Breast epithelium (tissue), 4 donors: ENCODE data around the gene CLASP1. TPM values are rescaled to one million over a fixed set of nuclear protein-coding genes. Genes with fewer than 3 reads are reported as not detected.
A peak's percentile ranks its signal among the peaks of the same experiment; 100 is the strongest.

Experiments
- DNase-seq, 2 donors: peaks; one replicate each; pipeline ENCODE4 v3.0.0-alpha.2; 2019; ENCODE audit warnings: low spot score in 2 of 2
- H3K27ac ChIP-seq, 2 donors: fragments of 200-600 bp; sonication (generic) in 1 of 2; one replicate each; pipeline ENCODE4 v1.5.1; 2016 to 2019; ENCODE audit warnings: mild to moderate bottlenecking in 1 of 2
- H3K27me3 ChIP-seq, 2 donors: fragments of 200-600 bp; sonication (generic) in 1 of 2; one replicate each; pipeline versions ENCODE4 v1.5.1 to v1.6.0; 2017 to 2019; ENCODE audit warnings: control low read depth in 1 of 2, mild to moderate bottlenecking in 1 of 2
- H3K36me3 ChIP-seq: fragments of 200-600 bp; one replicate; pipeline ENCODE4 v1.5.1; 2019
- H3K4me1 ChIP-seq, 2 donors: fragments of 200-600 bp; sonication (generic); one replicate each; pipeline ENCODE4 v1.5.1; 2016 to 2019; ENCODE audit warnings: control low read depth in 1 of 2
- H3K4me3 ChIP-seq, 3 donors: fragments of 200-600 bp; sonication (generic); 1 replicate in 2 of 3; 2 replicates in 1 of 3; pipeline ENCODE4 v1.5.1; 2016 to 2019; ENCODE audit warnings: mild to moderate bottlenecking in 3 of 3, moderate library complexity in 2 of 3
- H3K9me3 ChIP-seq, 2 donors: fragments of 200-600 bp; sonication (generic) in 1 of 2; one replicate each; pipeline ENCODE4 v1.5.1; 2016 to 2019; ENCODE audit warnings: control low read depth in 1 of 2
- CTCF ChIP-seq, 3 donors: fragments of 450-650 bp; IDR thresholded peaks; one replicate each; pipeline ENCODE4 v1.5.1; 2016 to 2017; ENCODE audit warnings: antibody characterized with exemption in 3 of 3, mild to moderate bottlenecking in 3 of 3, moderate library complexity in 3 of 3
- POLR2A ChIP-seq: fragments of 450-650 bp; IDR thresholded peaks from one replicate; pipeline ENCODE4 v1.6.1; 2016; ENCODE audit warnings: antibody characterized with exemption, mild to moderate bottlenecking, moderate library complexity
- POLR2AphosphoS5 ChIP-seq, 3 donors: sonication (generic); formaldehyde crosslinking; IDR thresholded peaks; one replicate each; pipeline ENCODE4 v1.6.1; 2017; ENCODE audit warnings: antibody characterized with exemption in 3 of 3
- intact Hi-C: fragments of 100-400 bp; cut with DNase I; formaldehyde crosslinking; loops from one replicate; pipeline ENCODE4 v1.15.1; 2023; ENCODE audit warnings: low total_unique reads
- total RNA-seq, 3 donors: library from RNA; depleted of rRNA; stranded (reverse); fragments of >200 nt; gene quantifications; one replicate each; pipeline ENCODE4 v1.1.0, GENCODE V29; 2016

CLASP1 gene
- total RNA-seq, 3 donors from 2014 or later = 80.3 to 106 (median 98.7) TPM

DNA sequence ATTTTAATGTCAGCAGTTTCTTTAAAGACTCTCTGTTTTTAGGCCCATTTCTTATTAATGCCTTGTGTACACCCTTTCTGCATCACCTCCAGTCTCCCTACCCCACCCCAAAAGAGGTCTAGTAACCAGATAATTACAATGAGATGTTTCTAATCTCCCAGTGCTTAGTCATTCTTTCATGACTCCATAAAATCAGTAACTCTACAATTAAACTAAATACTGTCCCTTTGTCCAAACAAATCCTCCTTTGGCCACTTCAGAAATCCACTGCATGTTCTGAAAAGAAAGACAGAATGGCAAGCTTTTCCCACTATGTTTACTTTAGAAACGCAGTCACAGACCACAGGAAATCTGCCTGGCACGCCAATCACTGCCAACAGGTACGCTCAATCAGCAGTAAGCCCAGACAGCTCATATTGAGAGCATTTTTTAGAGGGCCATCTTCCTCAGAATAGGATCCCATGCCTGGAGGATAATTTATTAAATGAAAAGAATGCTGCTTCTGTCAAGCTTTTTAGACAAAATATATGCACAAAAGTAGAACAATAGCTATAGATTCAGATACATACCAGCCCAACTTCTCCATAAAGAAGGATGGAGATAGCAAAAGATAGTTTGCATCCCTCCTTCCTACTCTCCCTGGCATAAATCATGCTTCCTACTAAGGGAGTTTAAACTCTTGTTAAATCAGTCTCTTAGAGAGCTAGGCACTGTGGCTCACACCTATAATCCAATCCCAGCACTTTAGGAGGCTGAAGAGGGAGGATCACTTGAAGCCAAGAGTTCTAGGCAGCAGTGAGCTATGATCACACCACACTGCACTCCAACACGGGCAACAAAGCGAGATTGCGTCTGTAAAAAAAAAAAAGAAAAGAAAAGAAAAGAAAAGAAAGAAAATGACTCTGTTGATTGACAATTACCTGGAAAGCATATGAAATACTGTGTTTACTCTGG, 14.6 kb downstream of the CLASP1 start:
- Histone ChIP-seq H3K4me3 (no peak overlapping the region), H3K9me3 (no peaks in the 10 kb centered on the region), H3K36me3 (no peaks in the 10 kb centered on the region), H3K27ac (peak overlapping the region in 1 of 2 donors; percentile 14), H3K4me1 (no peaks in the 10 kb centered on the region), H3K27me3 (no peaks in the 10 kb centered on the region)
- DNase-seq = no peak
- intact Hi-C loops = no loop called here
- TF ChIP-seq CTCF (IDR thresholded peaks at IDR 0.05) = no peak
- TF ChIP-seq POLR2AphosphoS5 (IDR thresholded peaks at IDR 0.05) = no peak

DNA sequence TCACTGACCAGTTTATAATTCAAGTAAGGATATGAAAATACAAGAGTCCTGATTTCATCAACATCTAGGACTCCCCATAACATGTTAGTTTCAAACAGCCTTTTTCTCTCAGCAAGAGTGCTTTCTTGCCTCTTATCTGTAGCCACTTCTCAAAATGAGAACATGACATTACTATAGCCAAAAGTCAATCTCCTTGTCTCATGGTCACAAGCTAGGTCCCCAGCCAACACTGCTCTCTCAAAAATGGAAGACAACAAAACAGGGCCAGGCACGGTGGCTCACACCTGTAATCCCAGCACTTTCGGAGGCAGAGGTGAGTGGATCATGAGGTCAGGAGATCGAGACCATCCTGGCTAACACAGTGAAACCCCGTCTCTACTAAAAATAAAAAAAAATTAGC, 15.8 kb downstream of the CLASP1 start:
- Histone ChIP-seq H3K4me3 (no peak overlapping the region), H3K4me1 (no peaks in the 10 kb centered on the region), H3K27me3 (no peaks in the 10 kb centered on the region), H3K36me3 (no peaks in the 10 kb centered on the region), H3K27ac (no peak overlapping the region), H3K9me3 (no peaks in the 10 kb centered on the region)
- no peak for DNase-seq
- TF ChIP-seq POLR2A (no peak), CTCF (IDR thresholded peaks at IDR 0.05) (no peak), POLR2AphosphoS5 (IDR thresholded peaks at IDR 0.05) (no peak)
- intact Hi-C loops = no loop called here

DNA sequence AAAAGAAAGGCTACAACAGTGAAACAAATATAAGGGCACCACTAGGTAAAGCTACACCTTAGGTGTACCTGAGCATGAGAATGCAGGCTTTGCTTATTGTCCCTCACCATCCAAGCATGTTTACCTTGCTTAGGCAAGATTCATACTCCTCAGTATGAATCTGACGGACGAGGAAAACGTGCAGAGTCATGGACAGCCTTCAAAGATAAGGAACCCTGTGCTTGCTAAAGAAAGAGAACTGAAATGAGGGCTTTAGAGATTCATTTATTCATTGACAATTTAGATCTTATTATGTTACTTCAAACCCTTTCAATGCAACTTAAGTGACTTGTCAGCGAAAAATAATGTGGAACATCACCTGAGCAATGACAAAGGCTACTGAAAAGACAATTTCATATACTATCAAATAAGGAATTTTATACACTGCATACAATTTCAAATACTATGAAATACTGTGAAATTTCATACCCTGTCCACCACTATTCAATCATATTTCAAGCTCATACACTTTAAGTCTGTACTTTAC, 21.7 kb downstream of the CLASP1 start:
- Histone ChIP-seq H3K9me3 (peaks cover 0 to 5% of the 10 kb centered on the region in 2 donors), H3K27me3 (no peaks in the 10 kb centered on the region), H3K4me1 (no peaks in the 10 kb centered on the region), H3K4me3 (no peak overlapping the region), H3K36me3 (no peaks in the 10 kb centered on the region), H3K27ac (peak overlapping the region in 1 of 2 donors; percentile 21)
- TF ChIP-seq POLR2AphosphoS5 (IDR thresholded peaks at IDR 0.05) (no peak), CTCF (IDR thresholded peaks at IDR 0.05) (no peak), POLR2A (no peak)
- no peak for DNase-seq
- intact Hi-C loops = no loop called here

GRCh38 chr2:121626777-121627524, 22.3 kb downstream of the CLASP1 start:
- H3K27me3 ChIP-seq = no peaks in the 10 kb centered on the region
- DNase-seq = peak in 1 of 2 donors; percentile 31
- no peaks in the 10 kb centered on the region for H3K36me3 ChIP-seq
- H3K4me1 ChIP-seq = no peaks in the 10 kb centered on the region
- intact Hi-C loops = no loop called here
- peaks cover 0 to 5% of the 10 kb centered on the region in 2 donors for H3K9me3 ChIP-seq
- peak overlapping the region; percentile 21 to 42 for H3K27ac ChIP-seq
- no peak overlapping the region for H3K4me3 ChIP-seq
- TF ChIP-seq POLR2A (no peak), POLR2AphosphoS5 (IDR thresholded peaks at IDR 0.05) (no peak), CTCF (IDR thresholded peaks at IDR 0.05) (no peak)
